Neural progenitor cell (in vitro differentiated cells): ENCODE results near the gene C16orf87. TPM values are rescaled to one million over a fixed set of nuclear protein-coding genes. Genes with fewer than 3 reads are reported as not detected.

Experiments
- DNase-seq: peaks from one replicate; pipeline ENCODE4 v3.0.0-alpha.2; 2016; ENCODE audit warnings: low spot score
- H2AFZ ChIP-seq: fragments of 200-600 bp; sonication (generic); replicated peaks from 2 replicates; pipeline ENCODE4 v1.6.1; 2016; ENCODE audit warnings: antibody characterized with exemption
- H3F3A ChIP-seq: fragments of 200-600 bp; sonication (generic); 2 replicates; pipeline ENCODE4 v1.6.1; 2016; ENCODE audit warnings: antibody characterized with exemption, low read depth
- H3K27ac ChIP-seq: fragments of 200-600 bp; sonication (generic); 2 replicates; pipeline ENCODE4 v1.5.1; 2016; ENCODE audit warnings: mild to moderate bottlenecking
- H3K27me3 ChIP-seq: fragments of 200-600 bp; sonication (generic); 2 replicates; pipeline ENCODE4 v1.6.1; 2016; ENCODE audit warnings: mild to moderate bottlenecking, moderate library complexity
- H3K36me3 ChIP-seq: fragments of 200-600 bp; sonication (generic); 2 replicates; pipeline ENCODE4 v1.5.1; 2016
- H3K4me1 ChIP-seq: fragments of 200-600 bp; sonication (generic); 2 replicates; pipeline ENCODE4 v1.6.1; 2016; ENCODE audit warnings: mixed run types
- H3K4me2 ChIP-seq: fragments of 200-600 bp; sonication (generic); 2 replicates; pipeline ENCODE4 v1.6.1; 2016
- H3K4me3 ChIP-seq: fragments of 200-600 bp; sonication (generic); 2 replicates; pipeline ENCODE4 v1.5.1; 2016
- H3K79me2 ChIP-seq: fragments of 200-600 bp; sonication (generic); 2 replicates; pipeline ENCODE4 v1.6.1; 2016; ENCODE audit warnings: low read depth
- H3K9ac ChIP-seq: fragments of 200-600 bp; sonication (generic); 2 replicates; pipeline ENCODE4 v1.6.1; 2016
- H3K9me3 ChIP-seq: fragments of 200-600 bp; sonication (generic); 2 replicates; pipeline ENCODE4 v1.5.1; 2016; ENCODE audit warnings: low read depth
- H4K20me1 ChIP-seq: fragments of 200-600 bp; sonication (generic); 2 replicates; pipeline ENCODE4 v1.6.1; 2016; ENCODE audit warnings: low read depth
- H3K27ac Mint-ChIP-seq: 3 replicates; pipeline ENCODE4 v1.8.0; 2021; ENCODE audit warnings: mixed read lengths
- H3K27me3 Mint-ChIP-seq: 2 replicates; pipeline ENCODE4 v1.8.0; 2022; ENCODE audit warnings: low read depth, mild to moderate bottlenecking, inconsistent platforms, moderate library complexity, mixed read lengths; ENCODE audit not compliant: insufficient read depth
- H3K36me3 Mint-ChIP-seq: 3 replicates; pipeline ENCODE4 v1.8.0; 2021; ENCODE audit warnings: mixed read lengths
- H3K4me1 Mint-ChIP-seq: 3 replicates; pipeline ENCODE4 v1.8.0; 2021; ENCODE audit warnings: mixed read lengths
- H3K4me3 Mint-ChIP-seq: 3 replicates; pipeline ENCODE4 v1.8.0; 2021; ENCODE audit warnings: mild to moderate bottlenecking, moderate library complexity, mixed read lengths
- H3K9me3 Mint-ChIP-seq: 3 replicates; pipeline ENCODE4 v1.8.0; 2020; ENCODE audit warnings: mixed read lengths
- CTCF ChIP-seq: fragments of 200-600 bp; sonication (generic); IDR thresholded peaks from 2 replicates; pipeline ENCODE4 v1.5.1; 2017; ENCODE audit warnings: antibody characterized with exemption, mild to moderate bottlenecking
- EZH2 ChIP-seq: fragments of 200-600 bp; sonication (generic); IDR thresholded peaks from 2 replicates; pipeline ENCODE4 v1.6.1; 2017; ENCODE audit warnings: antibody characterized with exemption, mild to moderate bottlenecking, moderate library complexity
- EZH2phosphoT487 ChIP-seq: fragments of 200-600 bp; sonication (generic); IDR thresholded peaks from 2 replicates; pipeline ENCODE4 v1.6.1; 2017; ENCODE audit warnings: antibody characterized with exemption
- total RNA-seq: library from RNA; depleted of rRNA; stranded (reverse); fragments of >200 nt; gene quantifications from 2 replicates; pipeline ENCODE4 v1.2.3, GENCODE V29; 2015; ENCODE audit warnings: low replicate concordance

C16orf87 gene
- total RNA-seq, 1 donor from 2014 or later = 66.7 TPM

DNA sequence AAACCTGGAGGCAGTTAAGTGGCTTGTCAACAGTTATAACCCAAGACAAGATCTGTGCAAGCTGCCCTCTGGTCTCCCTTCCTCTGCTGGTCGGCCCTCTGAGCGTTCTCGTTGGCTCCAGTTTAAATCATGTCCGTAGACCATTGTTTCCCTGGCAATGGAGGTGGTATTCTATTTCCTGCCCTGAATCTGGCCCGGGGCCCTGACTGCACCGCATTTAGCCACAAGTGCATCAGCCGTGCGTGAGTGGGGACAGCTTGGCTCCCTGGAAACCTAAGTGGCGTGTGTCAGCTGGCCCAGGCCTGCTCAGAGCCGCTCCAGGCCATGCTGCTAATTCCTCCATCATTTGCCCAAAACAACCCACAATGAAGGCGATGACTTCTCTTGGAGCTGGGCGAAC, 67.8 kb downstream of the C16orf87 start:
- Histone ChIP-seq H2AFZ (peak overlapping the region; percentile 44), H3K4me3 (no peak overlapping the region), H4K20me1 (no peaks in the 10 kb centered on the region), H3F3A (no peaks in the 10 kb centered on the region), H3K4me1 (no peaks in the 10 kb centered on the region), H3K79me2 (no peaks in the 10 kb centered on the region), H3K27me3 (no peaks in the 10 kb centered on the region), H3K27ac (no peak overlapping the region), H3K36me3 (no peaks in the 10 kb centered on the region), H3K9ac (no peak overlapping the region), H3K4me2 (no peak overlapping the region), H3K9me3 (no peaks in the 10 kb centered on the region)
- Mint-ChIP-seq H3K9me3 (no peaks in the 10 kb centered on the region), H3K36me3 (no peaks in the 10 kb centered on the region), H3K4me3 (no peak overlapping the region), H3K27ac (peak overlapping the region; percentile 79), H3K27me3 (peaks cover 8% of the 10 kb centered on the region), H3K4me1 (peaks cover 17% of the 10 kb centered on the region)
- TF ChIP-seq EZH2 = no peak
- no peak for TF ChIP-seq CTCF
- no peak for TF ChIP-seq EZH2phosphoT487
- no peak for DNase-seq

DNA sequence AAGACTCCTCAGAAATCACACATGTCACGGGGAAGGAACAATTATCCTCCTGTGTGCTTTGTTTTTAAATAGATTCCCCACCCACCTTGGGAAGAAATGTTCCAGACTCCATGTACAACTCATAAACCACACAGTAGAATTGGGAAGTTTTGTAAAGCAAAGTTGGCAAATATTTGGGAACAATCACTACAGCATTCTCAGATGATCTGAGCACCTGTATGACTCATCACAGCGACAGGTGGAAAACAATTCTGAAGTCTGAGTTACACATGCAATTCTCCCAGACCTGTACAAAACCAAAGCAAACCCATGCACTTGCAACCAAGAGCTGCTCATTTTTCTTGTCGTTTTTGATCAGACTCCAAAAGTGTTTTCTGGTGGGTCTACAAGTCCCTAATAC, 68.4 kb downstream of the C16orf87 start:
- Histone ChIP-seq H3K79me2 (no peaks in the 10 kb centered on the region), H3K4me2 (no peak overlapping the region), H3K9me3 (no peaks in the 10 kb centered on the region), H3K36me3 (no peaks in the 10 kb centered on the region), H3F3A (no peaks in the 10 kb centered on the region), H4K20me1 (no peaks in the 10 kb centered on the region), H3K9ac (no peak overlapping the region), H3K27ac (no peak overlapping the region), H3K4me1 (peaks cover 2% of the 10 kb centered on the region), H2AFZ (no peak overlapping the region), H3K4me3 (no peak overlapping the region), H3K27me3 (no peaks in the 10 kb centered on the region)
- Mint-ChIP-seq H3K27ac (no peak overlapping the region), H3K4me1 (peaks cover 21% of the 10 kb centered on the region), H3K36me3 (no peaks in the 10 kb centered on the region), H3K9me3 (no peaks in the 10 kb centered on the region), H3K4me3 (no peak overlapping the region), H3K27me3 (peaks cover 8% of the 10 kb centered on the region)
- TF ChIP-seq CTCF (no peak), EZH2phosphoT487 (no peak), EZH2 (no peak)
- DNase-seq = no peak

DNA sequence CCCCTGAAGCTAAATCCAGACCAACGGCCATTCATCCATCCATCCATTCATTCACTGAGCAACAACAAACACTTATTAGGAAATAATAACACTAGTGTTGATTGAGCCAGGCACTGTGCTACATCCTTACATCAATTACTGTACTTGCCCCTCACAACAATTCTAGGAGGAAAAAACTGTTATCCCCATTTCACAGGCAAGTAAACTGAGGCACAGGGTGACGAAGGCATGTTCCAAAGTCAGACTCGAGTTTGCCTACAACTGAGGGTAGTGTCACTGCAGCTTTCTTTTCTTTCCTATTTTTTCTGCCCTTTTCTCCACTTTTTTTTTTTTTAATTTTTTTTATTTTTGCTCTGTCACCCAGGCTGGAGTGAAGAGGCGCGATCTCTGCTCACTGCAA, 71.7 kb downstream of the C16orf87 start:
- no peak overlapping the region for H3K27ac Mint-ChIP-seq
- H3K79me2 ChIP-seq = no peaks in the 10 kb centered on the region
- no peaks in the 10 kb centered on the region for H3K9me3 Mint-ChIP-seq
- H2AFZ ChIP-seq = no peak overlapping the region
- no peaks in the 10 kb centered on the region for H4K20me1 ChIP-seq
- no peak overlapping the region for H3K9ac ChIP-seq
- H3K27me3 Mint-ChIP-seq = peaks cover 7% of the 10 kb centered on the region
- H3K27me3 ChIP-seq = no peaks in the 10 kb centered on the region
- no peak overlapping the region for H3K4me2 ChIP-seq
- H3K27ac ChIP-seq = no peak overlapping the region
- H3K36me3 Mint-ChIP-seq = no peaks in the 10 kb centered on the region
- H3F3A ChIP-seq = no peaks in the 10 kb centered on the region
- H3K36me3 ChIP-seq = no peaks in the 10 kb centered on the region
- H3K4me1 Mint-ChIP-seq = peaks cover 23% of the 10 kb centered on the region
- H3K4me3 ChIP-seq = no peak overlapping the region
- TF ChIP-seq EZH2phosphoT487 = no peak
- no peak for TF ChIP-seq EZH2
- TF ChIP-seq CTCF = no peak
- DNase-seq = no peak
- H3K9me3 ChIP-seq = no peaks in the 10 kb centered on the region
- peaks cover 6% of the 10 kb centered on the region for H3K4me1 ChIP-seq
- no peak overlapping the region for H3K4me3 Mint-ChIP-seq
